ENCODE measurements around the gene COX10.

COX10 gene

DNA sequence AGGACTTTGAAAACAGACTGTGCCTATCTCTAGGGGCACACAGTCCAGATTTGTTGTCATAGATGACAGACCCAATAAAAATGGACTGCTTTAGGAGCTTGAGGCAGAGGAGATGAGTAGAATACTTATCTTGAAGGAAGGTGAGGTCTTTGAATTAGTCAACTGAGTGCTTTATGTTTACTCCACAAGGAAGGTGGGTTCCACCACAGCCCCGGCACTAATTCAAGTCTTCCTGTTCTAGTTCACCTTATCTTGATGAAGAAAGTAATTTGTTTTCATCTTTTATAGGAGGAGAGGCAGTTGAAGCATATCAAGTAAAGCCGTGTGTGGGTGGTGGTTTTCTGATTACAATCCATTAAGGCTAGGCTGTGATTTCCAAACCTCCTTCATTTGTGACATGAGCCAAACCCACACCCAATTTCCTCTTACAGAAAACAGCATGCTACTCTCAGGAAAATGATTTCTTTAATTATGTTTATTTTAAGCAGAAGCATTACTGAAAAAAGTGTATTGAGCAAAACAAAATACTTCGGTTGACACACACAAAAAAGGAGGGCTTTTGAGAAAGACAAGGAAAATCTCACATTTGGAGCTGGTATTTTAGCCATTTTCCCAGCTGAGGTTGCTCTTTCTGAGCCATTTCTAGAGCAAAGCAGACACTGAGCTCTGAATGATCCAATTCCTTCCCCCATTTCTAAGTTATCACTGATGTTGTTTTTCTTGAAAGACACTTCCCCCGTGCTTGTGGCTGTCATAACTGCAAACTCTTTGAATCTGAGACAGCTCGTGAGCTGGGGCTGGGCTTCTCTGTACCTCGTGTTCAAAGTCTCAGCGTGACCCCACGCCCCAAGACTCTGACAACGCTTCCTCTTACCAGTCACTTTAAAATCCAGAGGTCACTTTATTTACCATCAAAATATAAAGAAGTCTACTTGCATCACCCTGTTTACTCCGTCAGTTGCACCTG lies 132.0 kb downstream of the COX10 start:
- no peaks in the 10 kb centered on the region for H3K27me3 ChIP-seq (ENCODE audit: control insufficient read depth, insufficient read depth, low read length)
- no peak for DNase-seq (ENCODE audit: low read depth, low spot score)
- no peak overlapping the region for H3K27ac ChIP-seq (ENCODE audit: low read length)
- no peak overlapping the region for H3K4me3 ChIP-seq (ENCODE audit: low read length)
- H3K9me3 ChIP-seq (ENCODE audit: control insufficient read depth, insufficient read depth, low read length) = no peaks in the 10 kb centered on the region
- H3K4me1 ChIP-seq (ENCODE audit: control insufficient read depth, insufficient read depth, low read length) = no peaks in the 10 kb centered on the region
- H3K36me3 ChIP-seq (ENCODE audit: control insufficient read depth, insufficient read depth, low read length) = no peaks in the 10 kb centered on the region; the same call in 1 of the 2 replicates
- no CpG with 5 or more reads among the region's 10 CpGs for WGBS (ENCODE audit: insufficient coverage, insufficient read length)

- H3K4me1 ChIP-seq (ENCODE audit: control insufficient read depth, insufficient read depth, low read length) = no peaks in the 10 kb centered on the region
- DNase-seq (ENCODE audit: low read depth, low spot score) = no peak
- no peaks in the 10 kb centered on the region for H3K27me3 ChIP-seq (ENCODE audit: control insufficient read depth, insufficient read depth, low read length)
- H3K4me3 ChIP-seq (ENCODE audit: low read length) = no peak overlapping the region
- no peak overlapping the region for H3K27ac ChIP-seq (ENCODE audit: low read length)
- WGBS (ENCODE audit: insufficient coverage, insufficient read length) = no CpG with 5 or more reads among the region's 4 CpGs
- no peaks in the 10 kb centered on the region for H3K9me3 ChIP-seq (ENCODE audit: control insufficient read depth, insufficient read depth, low read length)
- H3K36me3 ChIP-seq (ENCODE audit: control insufficient read depth, insufficient read depth, low read length) = peaks cover 3% of the 10 kb centered on the region; the same call in 1 of the 2 replicates
Observed at GRCh38 chr17:14201988-14202380, 132.7 kb downstream of the COX10 start.

DNA sequence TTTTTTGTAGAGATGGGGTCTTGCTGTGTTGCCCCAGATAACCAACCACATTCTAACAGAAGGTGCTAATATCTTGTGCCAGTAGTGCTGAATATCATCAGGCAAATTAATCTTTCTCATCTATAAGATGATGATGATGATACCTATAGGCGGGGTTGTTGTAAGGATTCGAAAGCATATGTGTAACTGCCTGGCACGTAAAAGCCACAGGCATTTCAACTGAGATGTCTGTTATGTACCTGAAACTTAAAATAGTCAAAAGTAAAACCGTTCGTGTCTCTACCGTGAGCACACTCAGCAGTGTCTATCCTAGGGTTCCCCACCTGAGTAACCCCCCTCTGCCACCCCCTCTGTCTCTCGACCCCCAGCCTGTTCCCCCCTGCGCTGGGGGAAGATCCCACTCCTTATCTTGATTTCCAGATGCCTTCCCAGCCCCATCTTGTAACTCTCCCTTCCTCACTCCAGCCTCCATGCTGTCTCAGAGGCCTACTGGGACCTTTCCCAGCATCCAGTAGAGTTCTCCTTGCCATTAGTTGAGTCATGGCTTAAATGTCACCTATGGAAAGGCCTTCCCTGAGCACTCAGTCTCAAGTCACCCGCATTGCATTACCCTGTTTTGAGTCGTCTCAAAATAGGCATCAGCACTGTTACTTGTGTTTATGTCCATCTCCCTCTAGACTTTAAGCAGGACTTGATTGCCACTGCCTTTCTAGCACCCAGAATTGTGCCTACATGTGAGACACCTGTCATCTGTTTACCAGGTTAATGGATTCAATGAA lies 133.3 kb downstream of the COX10 start:
- Histone ChIP-seq H3K4me1 (ENCODE audit: control insufficient read depth, insufficient read depth, low read length) (no peaks in the 10 kb centered on the region), H3K27ac (ENCODE audit: low read length) (no peak overlapping the region), H3K9me3 (ENCODE audit: control insufficient read depth, insufficient read depth, low read length) (no peaks in the 10 kb centered on the region), H3K36me3 (ENCODE audit: control insufficient read depth, insufficient read depth, low read length) (peaks cover 3% of the 10 kb centered on the region; the same call in 1 of the 2 replicates), H3K27me3 (ENCODE audit: control insufficient read depth, insufficient read depth, low read length) (no peaks in the 10 kb centered on the region), H3K4me3 (ENCODE audit: low read length) (no peak overlapping the region)
- WGBS (ENCODE audit: insufficient coverage, insufficient read length) = no CpG with 5 or more reads among the region's 10 CpGs
- DNase-seq (ENCODE audit: low read depth, low spot score) = no peak

DNA sequence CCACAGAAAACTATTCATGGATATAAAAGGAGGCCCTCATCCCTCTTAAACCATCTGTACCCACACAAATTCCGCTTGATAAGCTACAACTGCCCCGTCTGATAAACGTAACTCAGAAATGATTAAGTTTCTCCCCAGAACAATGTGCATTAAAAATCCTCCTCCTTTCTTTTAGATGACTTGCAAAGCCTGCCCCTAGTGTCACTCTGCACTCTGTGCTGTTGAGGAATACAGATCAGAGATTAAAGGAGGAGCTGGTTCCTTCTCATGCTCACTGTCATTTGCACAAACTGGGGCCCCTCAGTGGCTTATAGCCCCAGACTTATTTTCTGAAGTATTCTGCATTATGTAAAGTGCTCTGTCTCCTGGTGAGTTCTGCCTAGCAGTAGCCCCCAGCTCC lies 134.1 kb downstream of the COX10 start:
- Histone ChIP-seq H3K36me3 (ENCODE audit: control insufficient read depth, insufficient read depth, low read length) (peaks cover 3% of the 10 kb centered on the region; the same call in 1 of the 2 replicates), H3K9me3 (ENCODE audit: control insufficient read depth, insufficient read depth, low read length) (no peaks in the 10 kb centered on the region), H3K27ac (ENCODE audit: low read length) (no peak overlapping the region), H3K27me3 (ENCODE audit: control insufficient read depth, insufficient read depth, low read length) (no peaks in the 10 kb centered on the region), H3K4me1 (ENCODE audit: control insufficient read depth, insufficient read depth, low read length) (no peaks in the 10 kb centered on the region), H3K4me3 (ENCODE audit: low read length) (no peak overlapping the region)
- no CpG with 5 or more reads among the region's 3 CpGs for WGBS (ENCODE audit: insufficient coverage, insufficient read length)
- no peak for DNase-seq (ENCODE audit: low read depth, low spot score)

- no peaks in the 10 kb centered on the region for H3K9me3 ChIP-seq (ENCODE audit: control insufficient read depth, insufficient read depth, low read length)
- H3K27me3 ChIP-seq (ENCODE audit: control insufficient read depth, insufficient read depth, low read length) = no peaks in the 10 kb centered on the region
- H3K4me3 ChIP-seq (ENCODE audit: low read length) = no peak overlapping the region
- H3K27ac ChIP-seq (ENCODE audit: low read length) = no peak overlapping the region
- WGBS (ENCODE audit: insufficient coverage, insufficient read length) = no CpG with 5 or more reads among the region's 5 CpGs
- H3K4me1 ChIP-seq (ENCODE audit: control insufficient read depth, insufficient read depth, low read length) = no peaks in the 10 kb centered on the region
- DNase-seq (ENCODE audit: low read depth, low spot score) = no peak
- H3K36me3 ChIP-seq (ENCODE audit: control insufficient read depth, insufficient read depth, low read length) = peaks cover 3% of the 10 kb centered on the region; the same call in 1 of the 2 replicates
Observed at GRCh38 chr17:14204084-14204483, 134.8 kb downstream of the COX10 start.

- Histone ChIP-seq H3K4me1 (ENCODE audit: control insufficient read depth, insufficient read depth, low read length) (no peaks in the 10 kb centered on the region), H3K9me3 (ENCODE audit: control insufficient read depth, insufficient read depth, low read length) (no peaks in the 10 kb centered on the region), H3K27ac (ENCODE audit: low read length) (no peak overlapping the region), H3K27me3 (ENCODE audit: control insufficient read depth, insufficient read depth, low read length) (no peaks in the 10 kb centered on the region), H3K4me3 (ENCODE audit: low read length) (no peak overlapping the region), H3K36me3 (ENCODE audit: control insufficient read depth, insufficient read depth, low read length) (peaks cover 3% of the 10 kb centered on the region; the same call in 1 of the 2 replicates)
- DNase-seq (ENCODE audit: low read depth, low spot score) = no peak
- no CpG with 5 or more reads among the region's 2 CpGs for WGBS (ENCODE audit: insufficient coverage, insufficient read length)
Observed at GRCh38 chr17:14204546-14204945, 135.2 kb downstream of the COX10 start.

- Histone ChIP-seq H3K27ac (ENCODE audit: low read length) (no peak overlapping the region), H3K36me3 (ENCODE audit: control insufficient read depth, insufficient read depth, low read length) (peaks cover 3% of the 10 kb centered on the region; the same call in 1 of the 2 replicates), H3K9me3 (ENCODE audit: control insufficient read depth, insufficient read depth, low read length) (no peaks in the 10 kb centered on the region), H3K4me1 (ENCODE audit: control insufficient read depth, insufficient read depth, low read length) (no peaks in the 10 kb centered on the region), H3K4me3 (ENCODE audit: low read length) (no peak overlapping the region), H3K27me3 (ENCODE audit: control insufficient read depth, insufficient read depth, low read length) (no peaks in the 10 kb centered on the region)
- no CpG with 5 or more reads among the region's 10 CpGs for WGBS (ENCODE audit: insufficient coverage, insufficient read length)
- no peak for DNase-seq (ENCODE audit: low read depth, low spot score)
Observed at GRCh38 chr17:14205380-14205779, 136.1 kb downstream of the COX10 start.

GRCh38 chr17:14205992-14206461 lies 136.7 kb downstream of the COX10 start:
- WGBS (ENCODE audit: insufficient coverage, insufficient read length) = no CpG with 5 or more reads among the region's 13 CpGs
- H3K4me3 ChIP-seq (ENCODE audit: low read length) = no peak overlapping the region
- no peaks in the 10 kb centered on the region for H3K27me3 ChIP-seq (ENCODE audit: control insufficient read depth, insufficient read depth, low read length)
- H3K4me1 ChIP-seq (ENCODE audit: control insufficient read depth, insufficient read depth, low read length) = no peaks in the 10 kb centered on the region
- H3K36me3 ChIP-seq (ENCODE audit: control insufficient read depth, insufficient read depth, low read length) = peaks cover 3% of the 10 kb centered on the region; the same call in 1 of the 2 replicates
- no peaks in the 10 kb centered on the region for H3K9me3 ChIP-seq (ENCODE audit: control insufficient read depth, insufficient read depth, low read length)
- no peak overlapping the region for H3K27ac ChIP-seq (ENCODE audit: low read length)
- DNase-seq (ENCODE audit: low read depth, low spot score) = no peak

GRCh38 chr17:14206891-14207290 lies 137.6 kb downstream of the COX10 start:
- WGBS (ENCODE audit: insufficient coverage, insufficient read length) = no CpG with 5 or more reads among the region's 29 CpGs

GRCh38 chr17:14207791-14208190 lies 138.5 kb downstream of the COX10 start:
- Histone ChIP-seq H3K27ac (ENCODE audit: low read length) (no peak overlapping the region), H3K4me3 (ENCODE audit: low read length) (no peak overlapping the region), H3K27me3 (ENCODE audit: control insufficient read depth, insufficient read depth, low read length) (no peaks in the 10 kb centered on the region), H3K36me3 (ENCODE audit: control insufficient read depth, insufficient read depth, low read length) (peaks cover 3% of the 10 kb centered on the region), H3K4me1 (ENCODE audit: control insufficient read depth, insufficient read depth, low read length) (no peaks in the 10 kb centered on the region), H3K9me3 (ENCODE audit: control insufficient read depth, insufficient read depth, low read length) (no peaks in the 10 kb centered on the region)
- WGBS (ENCODE audit: insufficient coverage, insufficient read length) = no CpG with 5 or more reads among the region's 5 CpGs
- no peak for DNase-seq (ENCODE audit: low read depth, low spot score)

More at GRCh38 chr17:14206891-14207290, 137.6 kb downstream of the COX10 start:
- no peak for DNase-seq (ENCODE audit: low read depth, low spot score)
- Histone ChIP-seq H3K4me1 (ENCODE audit: control insufficient read depth, insufficient read depth, low read length) (no peaks in the 10 kb centered on the region), H3K27me3 (ENCODE audit: control insufficient read depth, insufficient read depth, low read length) (no peaks in the 10 kb centered on the region), H3K27ac (ENCODE audit: low read length) (no peak overlapping the region), H3K4me3 (ENCODE audit: low read length) (no peak overlapping the region), H3K9me3 (ENCODE audit: control insufficient read depth, insufficient read depth, low read length) (no peaks in the 10 kb centered on the region), H3K36me3 (ENCODE audit: control insufficient read depth, insufficient read depth, low read length) (peaks cover 3% of the 10 kb centered on the region)

Data from iPS DF 6.9 (cell line).